HG03378 (cell line): ENCODE measurements around the gene PCDHB13.

ENCODE experiments used
- ATAC-seq: cut with Tn5 transposase; IDR thresholded peaks from one replicate; pipeline ENCODE4 v1.9.1; 2021; ENCODE audit warnings: mild to moderate bottlenecking, moderate library complexity; ENCODE audit not compliant: unreplicated experiment

PCDHB13 gene

GRCh38 chr5:141260458-141261237 is 46.9 kb downstream of the PCDHB13 start:
- ATAC-seq: no peak

- ATAC-seq: no peak
Measured at GRCh38 chr5:141261238-141261546, 47.5 kb downstream of the PCDHB13 start.
